ENCODE measurements around the gene TMEM208. TPM values are rescaled to one million over a fixed set of nuclear protein-coding genes. Genes with fewer than 3 reads are reported as not detected.

Gene TMEM208
- total RNA-seq, 4 donors from 2014 or later = 20.8 to 40.3 (median 31.0) TPM

DNA sequence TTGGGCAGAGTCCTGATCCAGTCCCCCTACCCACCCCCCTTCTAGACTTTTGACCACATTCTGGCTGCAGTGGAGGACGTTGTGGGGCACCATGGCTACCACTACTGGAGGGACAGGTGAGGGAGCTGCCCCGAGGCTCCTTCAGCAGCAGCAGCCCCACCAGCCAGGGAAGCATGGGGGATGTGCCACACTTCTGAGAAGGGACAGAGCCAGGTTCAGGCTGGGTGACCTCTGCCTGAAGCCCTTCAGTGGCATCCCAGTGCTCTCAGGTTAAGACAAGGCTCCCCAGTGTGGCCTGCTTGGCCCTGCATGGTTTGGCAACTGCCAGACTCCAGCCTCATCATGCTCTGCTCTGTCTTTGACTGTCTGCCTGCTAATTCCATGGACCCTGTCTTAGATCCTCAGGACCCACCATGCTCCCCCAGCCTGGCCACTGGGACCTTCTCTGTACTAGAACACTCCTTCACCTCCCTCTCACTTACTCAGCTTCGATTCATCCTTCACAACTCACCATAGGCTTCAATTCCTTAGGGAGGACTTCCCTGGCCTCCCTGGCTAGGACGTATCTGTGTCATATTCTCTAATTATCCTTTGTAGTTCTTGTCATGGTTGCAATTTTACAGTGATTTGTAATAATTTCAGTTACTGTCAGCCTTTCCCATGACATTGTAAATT lies 30.7 kb downstream of the TMEM208 start:
- no peak for DNase-seq (ENCODE audit: low spot score in 2 of 2)
- intact Hi-C loops (cut with DNase I; ENCODE audit: low total_unique reads) = no loop called here
- H3K4me3 ChIP-seq (ENCODE audit: low read depth, poor library complexity, severe bottlenecking) = no peak overlapping the region
- no peak for TF ChIP-seq POLR2A (IDR thresholded peaks at IDR 0.05)
- TF ChIP-seq, protein P1, sequence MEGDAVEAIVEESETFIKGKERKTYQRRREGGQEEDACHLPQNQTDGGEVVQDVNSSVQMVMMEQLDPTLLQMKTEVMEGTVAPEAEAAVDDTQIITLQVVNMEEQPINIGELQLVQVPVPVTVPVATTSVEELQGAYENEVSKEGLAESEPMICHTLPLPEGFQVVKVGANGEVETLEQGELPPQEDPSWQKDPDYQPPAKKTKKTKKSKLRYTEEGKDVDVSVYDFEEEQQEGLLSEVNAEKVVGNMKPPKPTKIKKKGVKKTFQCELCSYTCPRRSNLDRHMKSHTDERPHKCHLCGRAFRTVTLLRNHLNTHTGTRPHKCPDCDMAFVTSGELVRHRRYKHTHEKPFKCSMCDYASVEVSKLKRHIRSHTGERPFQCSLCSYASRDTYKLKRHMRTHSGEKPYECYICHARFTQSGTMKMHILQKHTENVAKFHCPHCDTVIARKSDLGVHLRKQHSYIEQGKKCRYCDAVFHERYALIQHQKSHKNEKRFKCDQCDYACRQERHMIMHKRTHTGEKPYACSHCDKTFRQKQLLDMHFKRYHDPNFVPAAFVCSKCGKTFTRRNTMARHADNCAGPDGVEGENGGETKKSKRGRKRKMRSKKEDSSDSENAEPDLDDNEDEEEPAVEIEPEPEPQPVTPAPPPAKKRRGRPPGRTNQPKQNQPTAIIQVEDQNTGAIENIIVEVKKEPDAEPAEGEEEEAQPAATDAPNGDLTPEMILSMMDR (IDR thresholded peaks at IDR 0.05) = no peak
- 75 to 76% methylated on average over 4 of the region's 4 CpGs for WGBS, 2 donors

DNA sequence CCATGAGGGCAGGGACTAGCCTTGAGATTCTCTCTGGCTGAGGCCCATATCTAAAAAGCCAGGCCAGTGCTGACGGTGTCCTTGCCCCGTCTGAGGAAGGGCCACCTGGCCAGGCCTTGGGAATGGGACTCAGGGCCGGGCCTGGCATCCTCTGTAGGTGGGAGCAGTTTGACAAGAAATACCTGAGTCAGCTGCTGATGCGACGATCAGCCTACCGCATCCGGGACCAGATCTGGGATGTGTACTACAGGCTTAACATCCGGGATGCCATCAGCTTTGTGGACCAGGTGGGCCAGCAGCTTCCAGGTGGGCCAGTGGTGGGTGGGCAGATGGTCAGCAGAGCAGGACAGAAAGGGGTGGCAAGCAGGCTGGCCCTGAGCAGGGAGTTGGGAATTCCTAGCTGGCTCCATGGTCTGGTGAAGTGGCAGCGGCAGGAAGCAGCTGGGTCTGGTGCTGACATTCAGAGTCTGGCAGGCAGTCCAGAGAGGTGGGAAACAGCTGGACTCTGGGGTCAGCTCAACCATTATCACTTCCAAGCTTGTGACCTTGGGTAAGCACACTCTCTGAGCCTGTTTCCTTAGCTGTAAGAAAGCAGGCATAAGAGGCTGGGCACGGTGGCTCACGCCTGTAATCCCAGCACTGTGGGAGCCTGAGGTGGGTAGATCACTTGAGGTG lies 31.4 kb downstream of the TMEM208 start:
- H3K4me3 ChIP-seq (ENCODE audit: low read depth, poor library complexity, severe bottlenecking) = no peak overlapping the region
- TF ChIP-seq, protein P1 (IDR thresholded peaks at IDR 0.05) = no peak
- no peak for TF ChIP-seq POLR2A (IDR thresholded peaks at IDR 0.05)
- 82 to 85% methylated on average over 11 of the region's 11 CpGs for WGBS, 2 donors
- DNase-seq (ENCODE audit: low spot score in 2 of 2) = no peak
- intact Hi-C loops (cut with DNase I; ENCODE audit: low total_unique reads) = no loop called here

DNA sequence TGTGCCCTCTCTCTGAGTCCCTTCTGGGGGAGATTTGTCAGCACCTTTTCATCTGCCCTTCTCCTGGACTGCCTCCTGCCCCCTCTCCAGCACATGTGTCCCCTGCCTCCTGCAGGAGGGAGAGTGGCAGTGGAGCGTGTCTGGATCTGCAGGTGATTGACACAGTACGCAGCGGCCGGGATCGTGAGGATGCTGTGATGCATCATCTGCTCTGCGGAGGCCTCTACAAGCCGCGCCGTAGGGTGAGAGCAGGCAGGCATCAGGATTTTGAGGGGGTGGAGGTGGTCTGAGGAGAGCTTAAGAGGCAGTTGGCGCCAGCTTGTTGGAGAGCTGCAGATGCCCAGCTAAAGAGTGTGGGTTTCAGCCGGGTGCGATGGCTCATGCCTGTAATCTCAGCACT lies 32.8 kb downstream of the TMEM208 start:
- TF ChIP-seq POLR2A (IDR thresholded peaks at IDR 0.05) = no peak
- TF ChIP-seq, protein P1 (IDR thresholded peaks at IDR 0.05) = no peak
- WGBS, 2 donors = 78 to 87% methylated on average over 12 of the region's 12 CpGs
- H3K4me3 ChIP-seq (ENCODE audit: low read depth, poor library complexity, severe bottlenecking) = no peak overlapping the region
- DNase-seq (ENCODE audit: low spot score in 2 of 2) = no peak
- intact Hi-C loops (cut with DNase I; ENCODE audit: low total_unique reads) = no loop called here

DNA sequence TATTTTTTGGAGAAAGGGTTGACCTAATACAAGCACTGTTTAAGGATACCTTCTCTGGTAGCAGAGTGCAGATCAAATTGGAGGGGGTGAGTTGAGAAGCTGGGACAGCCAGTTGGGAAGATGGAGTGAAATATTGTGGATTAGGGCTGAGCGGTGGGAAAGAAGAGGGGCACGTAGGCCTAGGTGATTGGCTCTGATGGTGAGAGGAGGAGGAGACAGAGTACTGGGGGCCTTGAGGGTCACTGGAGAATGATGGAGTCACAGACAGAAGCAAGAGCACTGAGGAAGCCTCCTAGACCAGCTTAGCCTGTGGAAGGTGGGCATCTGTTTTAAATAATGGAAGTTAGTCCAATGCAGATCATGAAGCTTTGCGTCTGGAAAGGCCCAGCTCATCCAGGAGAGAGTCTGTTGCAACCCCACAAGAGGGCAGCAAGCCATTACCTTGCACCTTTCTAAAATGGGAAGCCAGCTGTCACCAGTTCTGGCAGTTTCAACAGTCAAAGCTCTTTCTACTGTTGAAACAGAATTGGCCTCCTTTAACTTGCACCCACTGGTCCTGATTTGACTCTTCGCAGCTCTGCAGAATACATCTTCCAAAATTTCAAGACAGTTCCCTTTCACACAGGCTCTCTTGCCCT lies 33.6 kb downstream of the TMEM208 start:
- H3K4me3 ChIP-seq (ENCODE audit: low read depth, poor library complexity, severe bottlenecking) = no peak overlapping the region
- 52 to 58% methylated on average over 4 of the region's 4 CpGs for WGBS, 2 donors
- intact Hi-C loops (cut with DNase I; ENCODE audit: low total_unique reads) = no loop called here
- no peak for DNase-seq (ENCODE audit: low spot score in 2 of 2)
- no peak for TF ChIP-seq POLR2A (IDR thresholded peaks at IDR 0.05)
- TF ChIP-seq, protein P1 (IDR thresholded peaks at IDR 0.05) = no peak

DNA sequence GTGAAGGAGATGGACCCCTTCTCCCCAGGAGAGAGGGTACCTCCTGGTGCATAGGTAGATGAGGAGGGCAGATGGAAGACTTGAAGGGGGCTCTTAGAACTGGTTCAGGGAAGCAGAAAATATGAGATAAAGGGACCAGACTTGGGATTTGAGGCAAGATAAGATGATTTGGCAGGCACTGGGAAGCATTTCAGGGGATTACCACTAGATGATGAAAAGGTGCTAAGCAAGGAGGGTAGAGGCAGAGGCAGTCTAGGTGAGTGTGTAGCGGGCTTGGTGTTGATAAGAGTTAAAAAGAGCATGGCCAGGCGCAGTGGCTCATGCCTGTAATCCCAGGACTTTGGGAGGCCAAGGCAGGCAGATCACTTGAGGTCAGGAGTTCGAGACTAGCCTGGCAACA lies 36.3 kb downstream of the TMEM208 start:
- intact Hi-C loops (cut with DNase I; ENCODE audit: low total_unique reads) = no loop called here
- DNase-seq (ENCODE audit: low spot score in 2 of 2) = no peak
- no peak for TF ChIP-seq POLR2A (IDR thresholded peaks at IDR 0.05)
- TF ChIP-seq, protein P1 (IDR thresholded peaks at IDR 0.05) = no peak

More for the DNA sequence above, 36.3 kb downstream of the TMEM208 start:
- no peak overlapping the region for H3K4me3 ChIP-seq (ENCODE audit: low read depth, poor library complexity, severe bottlenecking)
- WGBS, 2 donors = 88 to 92% methylated on average over 3 of the region's 3 CpGs
